HCT116 (cell line): Measurements from ENCODE around the gene TCEA2. TPM values are rescaled to one million over a fixed set of nuclear protein-coding genes. Genes with fewer than 3 reads are reported as not detected.

Experiments used
- ATAC-seq: fragments of 200-7000 bp; cut with Tn5 transposase; 2 replicates; pipeline ENCODE4 v1.9.1; 2020; ENCODE audit warnings: mild to moderate bottlenecking, moderate library complexity
- BruUV-seq: library from RNA; stranded (reverse); fragments of 400-500 nt; replicated peaks from 2 replicates; lab custom pipeline; 2021; lab: Mats Ljungman, UMichigan
- CTCF ChIA-PET: fragments of 300-600 bp; sonication (Branson Sonifier 250); formaldehyde crosslinking; loops from one replicate; lab custom pipeline; 2021; ENCODE audit warnings: antibody characterized with exemption; lab: Charles Lee
- POLR2A ChIA-PET: fragments of 300-600, 350-600 bp; sonication (Branson Sonifier 250); formaldehyde crosslinking; loops from one replicate; lab custom pipeline; 2021; ENCODE audit warnings: antibody characterized with exemption; lab: Charles Lee
- RAD21 ChIA-PET, 2 experiments: fragments of 300-600 bp; sonication (Branson Sonifier 250); formaldehyde crosslinking; loops; one replicate each; lab custom pipeline; 2023; ENCODE audit warnings: low total read pairs in 2 of 2; ENCODE audit not compliant: uncharacterized antibody in 2 of 2, unreplicated experiment in 2 of 2, low non-redundant PET in 1 of 2; lab: Charles Lee
- DNase-seq: peaks from one replicate; pipeline ENCODE4 v3.0.0-alpha.2; 2010; ENCODE audit warnings: low read depth, low spot score
- H2AFZ ChIP-seq: fragments of 200-600 bp; shearing (Covaris generic), sonication (generic); 2 replicates; pipeline ENCODE4 v1.6.1; 2017; ENCODE audit warnings: low read depth, mixed run types, mixed read lengths, antibody characterized with exemption, low read length; ENCODE audit not compliant: poor library complexity, severe bottlenecking
- H3K27ac ChIP-seq: 2 replicates; pipeline ENCODE4 v1.5.1; 2012; ENCODE audit warnings: low read depth, low read length
- H3K27me3 ChIP-seq: fragments of 200-600 bp; sonication (generic); 2 replicates; pipeline ENCODE4 v1.6.1; 2016; ENCODE audit warnings: mixed run types, low read length, mixed read lengths; ENCODE audit not compliant: insufficient read depth
- H3K36me3 ChIP-seq, 2 experiments: fragments of 200-500 bp in 1 of 2; fragments of 200-600 bp in 1 of 2; sonication (Bioruptor generic) in 1 of 2; sonication (generic) in 1 of 2; 2 replicates each; pipeline versions ENCODE4 v1.5.1 to v1.6.1; 2014 to 2016; ENCODE audit warnings: low read length in 2 of 2, inconsistent platforms in 1 of 2, mixed read lengths in 1 of 2, mixed run types in 1 of 2; ENCODE audit not compliant: insufficient read depth in 2 of 2, control insufficient read depth in 1 of 2
- H3K4me1 ChIP-seq, 2 experiments: fragments of 200-600 bp in 1 of 2; sonication (generic) in 1 of 2; 2 replicates each; pipeline versions ENCODE4 v1.5.1 to v1.6.1; 2012 to 2017; ENCODE audit warnings: low read length in 2 of 2, inconsistent platforms in 1 of 2, mild to moderate bottlenecking in 1 of 2, mixed read lengths in 1 of 2, mixed run types in 1 of 2, moderate library complexity in 1 of 2; ENCODE audit not compliant: insufficient read depth in 2 of 2, control insufficient read depth in 1 of 2
- H3K4me2 ChIP-seq: fragments of 200-600 bp; sonication (generic); 2 replicates; pipeline ENCODE4 v1.6.1; 2017; ENCODE audit warnings: mixed run types, low read length, mixed read lengths
- H3K4me3 ChIP-seq, 2 experiments: fragments of 200-600 bp in 1 of 2; sonication (generic) in 1 of 2; replicated peaks in 1 of 2; 2 replicates each; pipeline ENCODE4 v1.5.1; 2011 to 2016; ENCODE audit warnings: low read length in 2 of 2, control low read depth in 1 of 2, low read depth in 1 of 2, mild to moderate bottlenecking in 1 of 2, mixed read lengths in 1 of 2, mixed run types in 1 of 2
- H3K79me2 ChIP-seq: fragments of 200-600 bp; sonication (generic); 2 replicates; pipeline ENCODE4 v1.6.1; 2017; ENCODE audit warnings: mild to moderate bottlenecking, mixed run types, low read length, moderate library complexity, mixed read lengths; ENCODE audit not compliant: insufficient read depth
- H3K9ac ChIP-seq: fragments of 200-600 bp; sonication (generic); 2 replicates; pipeline ENCODE4 v1.6.1; 2016; ENCODE audit warnings: low read length, mixed read lengths
- H3K9me2 ChIP-seq: fragments of 200-600 bp; sonication (generic), shearing (Covaris generic); 2 replicates; pipeline ENCODE4 v1.6.1; 2017; ENCODE audit warnings: mixed run types, mild to moderate bottlenecking, moderate library complexity; ENCODE audit not compliant: insufficient read depth
- H3K9me3 ChIP-seq, 2 experiments: fragments of 200-500 bp in 1 of 2; fragments of 200-600 bp in 1 of 2; sonication (Bioruptor generic) in 1 of 2; sonication (generic) in 1 of 2; 2 replicates each; pipeline ENCODE4 v1.6.1; 2014 to 2017; ENCODE audit warnings: low read length in 2 of 2, mixed read lengths in 2 of 2, inconsistent platforms in 1 of 2, low read depth in 1 of 2, mild to moderate bottlenecking in 1 of 2, mixed run types in 1 of 2, moderate library complexity in 1 of 2; ENCODE audit not compliant: control insufficient read depth in 1 of 2, insufficient read depth in 1 of 2
- H4K20me1 ChIP-seq: fragments of 200-600 bp; sonication (generic), shearing (Covaris generic); 2 replicates; pipeline ENCODE4 v1.6.1; 2017; ENCODE audit warnings: mixed run types, mild to moderate bottlenecking, moderate library complexity; ENCODE audit not compliant: insufficient read depth
- ATF3 ChIP-seq: IDR thresholded peaks from 2 replicates; pipeline ENCODE4 v1.6.1; 2012
- ELF1 ChIP-seq: IDR thresholded peaks from 2 replicates; pipeline ENCODE4 v1.6.1; 2012; ENCODE audit warnings: low read depth, borderline replicate concordance
- FOSL1 ChIP-seq: IDR thresholded peaks from 2 replicates; pipeline ENCODE4 v1.6.1; 2012; ENCODE audit warnings: low read depth
- POLR2A ChIP-seq: IDR thresholded peaks from 2 replicates; pipeline ENCODE4 v1.7.0; 2011; ENCODE audit warnings: borderline replicate concordance; ENCODE audit not compliant: insufficient read depth, insufficient read length; ENCODE audit errors: extremely low read depth
- POLR2AphosphoS5 ChIP-seq: IDR thresholded peaks from 2 replicates; pipeline ENCODE4 v1.6.1; 2011; ENCODE audit warnings: mild to moderate bottlenecking, low read depth, low read length, moderate library complexity
- RAD21 ChIP-seq: IDR thresholded peaks from 2 replicates; pipeline ENCODE4 v1.6.1; 2012; ENCODE audit warnings: low read depth, mild to moderate bottlenecking
- SRF ChIP-seq: IDR thresholded peaks from 2 replicates; pipeline ENCODE4 v1.6.1; 2012; ENCODE audit warnings: low read depth
- TCF7L2 ChIP-seq: IDR thresholded peaks from 2 replicates; pipeline ENCODE4 v1.7.0; 2011; ENCODE audit warnings: borderline replicate concordance, inconsistent platforms; ENCODE audit not compliant: insufficient read depth, insufficient read length; ENCODE audit errors: extremely low read depth
- YY1 ChIP-seq: IDR thresholded peaks from 2 replicates; pipeline ENCODE4 v1.6.1; 2011; ENCODE audit warnings: low read length, low read depth, moderate library complexity, mild to moderate bottlenecking; ENCODE audit not compliant: insufficient replicate concordance; ENCODE audit errors: extremely low read depth
- ZFX ChIP-seq: fragments of 450-650 bp; IDR thresholded peaks from 2 replicates; pipeline ENCODE4 v1.6.1; 2017
- ZNF274 ChIP-seq: fragments of 200-500 bp; sonication (Bioruptor generic); IDR thresholded peaks from 2 replicates; pipeline ENCODE4 v1.6.1; 2014; ENCODE audit warnings: mild to moderate bottlenecking, low read depth, low read length, inconsistent platforms
- intact Hi-C: fragments of 100-400 bp; cut with micrococcal nuclease; formaldehyde crosslinking; loops from 2 replicates; pipeline ENCODE4 v1.10.0; 2022
- total RNA-seq: library from RNA; stranded (reverse); gene quantifications from one replicate; pipeline ENCODE4 v1.2.1, GENCODE V29; 2021; ENCODE audit not compliant: unreplicated experiment
- TF ChIP-seq, protein P1 (sequence below): IDR thresholded peaks from 2 replicates; pipeline ENCODE4 v1.6.1; 2011; ENCODE audit warnings: mild to moderate bottlenecking, low read length, moderate library complexity; ENCODE audit not compliant: insufficient replicate concordance; ENCODE audit errors: extremely low read depth
- TF ChIP-seq, protein P2 (sequence below): IDR thresholded peaks from 2 replicates; pipeline ENCODE4 v1.6.1; 2012

The TCEA2 gene
- total RNA-seq, 1 experiment from 2014 or later: 29.7 TPM

GRCh38 chr20:64049060-64049877 lies 13.7 kb upstream of the TCEA2 start, which contains the start of gene SOX18:
SOX18 (minus strand) TSS chr20:64049639; CDS start chr20:64049516, 123 bp downstream.
- TF ChIP-seq POLR2AphosphoS5: 0 out of 2 replicates have a peak, but pooled peaks have one; percentile 48
- no peak for TF ChIP-seq YY1
- peak; percentile 66; the same call in 1 of the 2 replicates for TF ChIP-seq ZFX
- TF ChIP-seq, all 23 proteins: peak for 2
- H3K9me2 ChIP-seq: no peaks in the 10 kb centered on the region
- H4K20me1 ChIP-seq: no peaks in the 10 kb centered on the region
- no peaks in the 10 kb centered on the region for H3K27me3 ChIP-seq
- ATAC-seq: peak; percentile 64
- H3K79me2 ChIP-seq: no peaks in the 10 kb centered on the region
- intact Hi-C loops: no loop called here
- H3K36me3 ChIP-seq: no peaks in the 10 kb centered on the region
- H3K4me1 ChIP-seq: peaks cover 30 to 38% of the 10 kb centered on the region in 2 experiments
- H3K9ac ChIP-seq: peak within 1 kb of the TSS; percentile 51
- POLR2A ChIA-PET: no interaction called here
- CTCF ChIA-PET: interaction anchor here (1.0 kb wide), 1 partner anchor 10 kb away, joined by 3 read pairs; no protein-coding TSS in a partner anchor
- H3K27ac ChIP-seq: peak within 1 kb of the TSS; percentile 51; the same call in 1 of the 2 replicates
- H3K4me3 ChIP-seq: peak within 1 kb of the TSS; percentile 37 to 56
- peak within 1 kb of the TSS; percentile 80 for H3K4me2 ChIP-seq
- H3K9me3 ChIP-seq: no peaks in the 10 kb centered on the region
- DNase-seq: no peak
- BruUV-seq: no TSS peak
- H2AFZ ChIP-seq: no peak within 1 kb of the TSS
- RAD21 ChIA-PET: no interaction called here

GRCh38 chr20:64049878-64050260 lies 13.1 kb upstream of the TCEA2 start:
- H3K9me3 ChIP-seq: no peaks in the 10 kb centered on the region
- POLR2A ChIA-PET: no interaction called here
- no peaks in the 10 kb centered on the region for H4K20me1 ChIP-seq
- H3K27me3 ChIP-seq: no peaks in the 10 kb centered on the region
- no peaks in the 10 kb centered on the region for H3K9me2 ChIP-seq
- RAD21 ChIA-PET: no interaction called here
- peak overlapping the region; percentile 37 to 56 for H3K4me3 ChIP-seq
- H2AFZ ChIP-seq: no peak overlapping the region
- H3K4me2 ChIP-seq: peak overlapping the region; percentile 80
- no peak for DNase-seq
- no peaks in the 10 kb centered on the region for H3K36me3 ChIP-seq
- peak overlapping the region; percentile 51 for H3K9ac ChIP-seq
- BruUV-seq: no TSS peak
- CTCF ChIA-PET: interaction anchor here (0.8 to 1.0 kb wide), 2 partner anchors 10 to 11 kb away, joined by 3 read pairs; no protein-coding TSS in a partner anchor
- H3K4me1 ChIP-seq: peaks cover 28 to 38% of the 10 kb centered on the region in 2 experiments
- no peaks in the 10 kb centered on the region for H3K79me2 ChIP-seq
- peak; percentile 13 for ATAC-seq
- intact Hi-C loops: loop anchor here (10.0 kb wide), 1 partner anchor 345 kb away; the partner anchor contains the start of genes ARFRP1 and ZGPAT
- peak overlapping the region; percentile 23; the same call in 1 of the 2 replicates for H3K27ac ChIP-seq
- TF ChIP-seq YY1 (no peak), TCF7L2 (no peak), ATF3 (no peak), ELF1 (no peak), ZNF274 (no peak), SRF (no peak), FOSL1 (no peak), ZFX (no peak), POLR2A (no peak), POLR2AphosphoS5 (no peak), RAD21 (no peak)
- TF ChIP-seq, protein P1, sequence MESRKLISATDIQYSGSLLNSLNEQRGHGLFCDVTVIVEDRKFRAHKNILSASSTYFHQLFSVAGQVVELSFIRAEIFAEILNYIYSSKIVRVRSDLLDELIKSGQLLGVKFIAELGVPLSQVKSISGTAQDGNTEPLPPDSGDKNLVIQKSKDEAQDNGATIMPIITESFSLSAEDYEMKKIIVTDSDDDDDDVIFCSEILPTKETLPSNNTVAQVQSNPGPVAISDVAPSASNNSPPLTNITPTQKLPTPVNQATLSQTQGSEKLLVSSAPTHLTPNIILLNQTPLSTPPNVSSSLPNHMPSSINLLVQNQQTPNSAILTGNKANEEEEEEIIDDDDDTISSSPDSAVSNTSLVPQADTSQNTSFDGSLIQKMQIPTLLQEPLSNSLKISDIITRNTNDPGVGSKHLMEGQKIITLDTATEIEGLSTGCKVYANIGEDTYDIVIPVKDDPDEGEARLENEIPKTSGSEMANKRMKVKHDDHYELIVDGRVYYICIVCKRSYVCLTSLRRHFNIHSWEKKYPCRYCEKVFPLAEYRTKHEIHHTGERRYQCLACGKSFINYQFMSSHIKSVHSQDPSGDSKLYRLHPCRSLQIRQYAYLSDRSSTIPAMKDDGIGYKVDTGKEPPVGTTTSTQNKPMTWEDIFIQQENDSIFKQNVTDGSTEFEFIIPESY: no peak
- TF ChIP-seq, protein P2, sequence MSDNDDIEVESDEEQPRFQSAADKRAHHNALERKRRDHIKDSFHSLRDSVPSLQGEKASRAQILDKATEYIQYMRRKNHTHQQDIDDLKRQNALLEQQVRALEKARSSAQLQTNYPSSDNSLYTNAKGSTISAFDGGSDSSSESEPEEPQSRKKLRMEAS: no peak
